NCI-H2029 (cell line): Measurements from ENCODE around the gene PTPRB.
A peak's percentile ranks its signal among the peaks of the same experiment; 100 is the strongest.

Experiments
- DNase-seq: peaks from one replicate; lab custom pipeline; 2025; lab: John Stamatoyannopoulos, UW

The PTPRB gene

DNA sequence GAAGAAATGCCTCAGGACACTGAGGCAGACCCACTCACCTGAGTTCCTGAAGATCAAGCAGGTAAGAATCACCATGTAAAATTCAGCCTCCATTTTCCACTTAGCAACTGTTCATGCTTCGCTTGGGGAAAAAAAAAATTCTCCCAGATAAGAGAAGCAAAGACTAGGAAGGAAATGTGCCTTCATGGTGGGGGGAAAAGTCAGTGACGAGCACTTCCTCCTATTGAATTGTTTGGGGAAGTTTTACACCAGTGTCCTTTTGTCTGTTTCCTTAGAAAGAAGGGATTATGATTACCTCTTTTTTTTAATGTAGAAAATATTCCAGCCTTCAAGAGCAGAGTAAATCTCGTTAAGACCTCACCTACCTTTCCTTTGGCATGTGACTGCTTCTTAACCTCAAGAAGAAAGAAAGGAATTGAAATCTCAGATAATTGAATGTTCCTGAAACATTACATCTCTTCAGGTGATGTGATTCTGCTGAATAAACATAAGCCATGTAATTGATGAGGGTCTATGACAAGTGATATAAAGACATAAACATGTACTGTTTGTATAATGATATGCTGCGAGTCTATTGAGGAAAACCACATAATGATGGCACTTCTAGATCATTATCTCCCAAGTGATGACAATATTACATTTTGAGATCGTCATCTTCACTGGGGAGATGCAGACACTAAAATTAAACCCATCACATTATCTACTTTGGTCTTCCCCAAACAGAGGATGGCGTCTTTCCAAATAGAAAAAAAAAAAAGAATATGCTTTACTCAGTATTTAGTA, at the start of gene PTPRB:
Gene PTPRB, minus strand, starts transcription at position 127 of the 783 bp plus-strand sequence. Its CDS starts 34 bp downstream, at position 93.
- peak; percentile 57 for DNase-seq

DNA sequence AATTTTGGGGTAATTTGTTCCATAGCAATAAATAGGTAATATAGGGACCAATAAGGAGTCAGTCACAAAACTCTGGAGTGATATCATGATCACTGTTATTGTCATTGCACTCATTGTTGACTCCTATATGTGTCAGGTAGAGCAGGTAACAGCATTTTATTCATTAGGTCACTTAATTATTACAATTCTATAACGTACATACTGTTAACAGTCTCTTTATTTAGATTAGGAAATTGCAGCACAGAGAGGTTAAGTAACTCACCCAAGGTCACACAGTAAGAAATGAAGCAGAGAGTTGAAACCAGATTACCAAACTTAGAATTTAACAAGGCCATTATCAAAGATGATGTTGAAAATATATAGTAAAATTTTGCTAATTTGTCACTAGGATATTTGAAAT, 49.7 kb upstream of the PTPRB start:
- no peak for DNase-seq

DNA sequence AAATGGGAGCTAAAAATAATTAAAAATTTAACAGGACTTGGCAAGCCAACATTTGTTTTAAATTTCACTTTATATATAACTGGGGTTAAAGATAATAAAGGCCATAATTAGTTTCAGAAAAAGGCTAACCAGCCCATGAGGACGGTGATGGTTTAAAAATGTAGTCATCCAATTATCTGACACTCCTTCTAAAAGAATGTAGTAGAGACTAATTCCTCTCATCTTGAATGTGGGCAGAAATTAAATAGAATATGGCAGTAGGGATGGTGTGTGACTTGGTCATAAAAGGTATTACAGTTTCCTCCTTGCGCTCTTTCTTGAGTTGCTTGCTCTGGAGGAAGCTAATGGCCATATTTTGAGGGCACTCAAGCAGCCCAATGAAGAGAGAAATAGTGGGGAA, 49.1 kb upstream of the PTPRB start:
- no peak for DNase-seq

DNA sequence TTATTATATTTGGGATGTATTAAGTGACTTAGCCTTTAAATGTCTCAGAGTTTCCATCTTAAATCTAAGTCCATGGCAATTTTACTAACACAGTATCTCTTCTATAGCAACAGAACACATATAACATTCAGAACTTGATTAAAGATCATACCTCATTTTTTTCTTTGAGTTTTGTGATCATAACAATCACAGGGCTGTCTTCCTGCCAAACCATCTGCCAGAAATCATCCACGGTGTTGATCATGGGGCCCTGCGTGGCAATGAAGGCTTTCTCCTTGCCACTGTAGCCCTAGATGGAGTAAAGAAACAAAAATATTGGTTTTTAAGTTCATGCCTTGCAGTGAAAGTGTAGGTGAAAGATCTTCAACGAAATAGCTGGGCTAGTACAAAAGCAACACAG, 46.7 kb upstream of the PTPRB start:
- no peak for DNase-seq

DNA sequence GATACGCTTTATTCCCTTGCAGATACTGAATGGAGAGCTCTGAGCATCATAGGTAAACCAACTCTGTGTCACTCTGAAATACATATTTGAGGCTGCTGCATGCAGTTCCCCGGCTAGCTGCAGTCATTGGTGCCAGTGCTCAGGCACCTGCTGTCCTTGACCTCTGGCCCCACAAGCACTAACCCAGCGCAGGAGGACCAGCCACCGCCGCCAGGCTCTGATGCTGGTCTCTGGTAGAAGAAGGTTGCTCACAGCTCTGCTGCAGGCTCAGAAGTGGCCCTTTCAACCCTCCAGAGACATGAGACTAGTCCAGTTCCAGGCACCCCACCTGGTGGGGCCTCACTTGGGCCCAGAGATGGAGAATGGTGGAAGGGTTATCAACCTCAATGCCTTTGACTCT, 34.5 kb upstream of the PTPRB start:
- no peak for DNase-seq

DNA sequence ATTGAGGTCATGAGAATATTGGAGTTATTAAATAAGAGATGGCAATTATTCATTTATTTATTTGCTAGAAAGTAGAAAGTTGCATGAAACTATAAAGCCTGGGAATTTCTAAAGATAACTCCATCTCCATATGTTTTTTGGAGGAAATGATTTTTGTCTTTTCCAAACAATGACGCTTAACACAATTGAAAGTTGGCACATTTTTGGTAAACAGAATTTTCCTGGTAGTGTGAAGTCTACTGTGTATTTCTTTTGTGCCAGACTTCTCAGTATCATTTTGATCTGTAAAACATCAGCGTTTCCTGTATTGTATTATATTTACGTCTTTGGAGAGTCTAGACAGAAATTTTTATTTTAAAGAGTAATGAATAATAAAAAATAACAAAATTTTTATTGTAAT, 33.7 kb upstream of the PTPRB start:
- no peak for DNase-seq

DNA sequence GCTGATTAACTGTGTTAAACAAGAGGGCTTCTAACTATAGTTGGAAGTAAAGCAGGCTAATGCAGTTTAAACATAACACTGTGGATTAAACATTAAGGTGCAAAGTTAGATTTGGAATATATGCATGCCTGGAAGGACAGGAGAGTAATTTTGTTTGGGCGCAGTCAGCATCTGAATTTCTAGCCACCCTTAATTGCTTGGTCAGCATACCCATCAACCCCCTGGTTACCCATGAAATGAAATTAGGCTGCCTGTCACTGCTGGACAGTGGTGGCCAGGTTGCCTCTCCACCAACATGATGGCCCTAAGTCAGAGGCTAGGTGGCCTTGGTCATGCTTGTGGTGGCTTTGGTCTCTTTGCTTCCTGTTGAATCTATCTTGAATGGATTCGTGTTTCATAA, 30.0 kb upstream of the PTPRB start:
- no peak for DNase-seq

DNA sequence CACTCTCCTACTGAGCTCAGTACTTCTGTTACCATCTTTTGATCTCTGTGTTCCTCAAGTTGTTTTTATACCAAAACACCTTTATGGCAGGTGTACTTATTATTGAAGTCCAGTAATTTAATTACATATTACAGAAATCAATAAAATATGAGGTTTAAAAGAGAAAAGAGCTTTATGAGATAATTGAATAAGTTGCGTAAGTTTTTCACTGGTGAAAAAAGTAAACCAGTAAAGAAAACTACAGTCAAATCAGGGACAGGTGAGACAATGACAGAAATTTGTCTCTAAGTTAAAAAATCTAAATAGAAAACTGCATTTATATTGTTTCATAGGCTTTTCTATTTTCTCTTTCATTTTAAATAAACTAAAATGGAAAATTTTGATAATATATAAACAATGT, 29.1 kb upstream of the PTPRB start:
- DNase-seq = no peak

DNA sequence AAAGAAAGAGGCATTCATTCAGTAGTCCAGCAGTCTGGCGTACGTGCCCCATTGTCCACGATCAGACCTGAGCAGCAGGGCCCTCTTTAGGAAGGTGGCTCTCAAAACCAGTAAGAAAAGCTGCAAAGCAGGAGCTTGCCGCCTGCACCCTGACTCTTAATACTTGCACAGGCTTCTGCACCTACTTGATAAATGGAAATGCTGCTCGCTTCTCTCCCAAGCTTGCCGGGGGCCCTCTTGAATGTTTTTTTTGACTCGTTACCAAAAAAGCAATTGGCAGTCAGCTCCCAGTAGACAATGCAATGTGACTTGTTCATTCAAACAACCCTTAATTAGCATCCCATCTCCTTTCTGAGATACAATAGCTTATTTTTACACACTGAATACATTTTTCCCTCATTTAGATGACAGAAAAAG, 27.2 kb upstream of the PTPRB start:
- no peak for DNase-seq

DNA sequence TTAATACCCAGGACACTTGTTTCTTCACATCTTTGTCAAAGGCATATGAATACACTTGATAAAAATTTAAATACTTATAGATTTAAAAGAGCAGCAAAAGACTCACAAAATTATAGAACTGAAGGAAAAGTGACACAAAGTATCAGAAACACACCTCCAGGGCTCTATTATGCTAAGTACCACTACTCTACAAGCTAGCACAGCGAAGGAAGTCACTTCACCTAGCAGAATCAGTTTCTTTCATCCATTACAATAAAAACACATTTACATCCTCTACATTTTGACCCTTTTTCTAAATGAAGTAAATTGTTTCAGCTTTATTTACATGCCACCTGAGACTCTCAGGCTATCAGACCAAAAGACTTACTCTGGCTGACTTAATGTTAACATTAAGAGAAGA, 26.6 kb upstream of the PTPRB start:
- DNase-seq = no peak

DNA sequence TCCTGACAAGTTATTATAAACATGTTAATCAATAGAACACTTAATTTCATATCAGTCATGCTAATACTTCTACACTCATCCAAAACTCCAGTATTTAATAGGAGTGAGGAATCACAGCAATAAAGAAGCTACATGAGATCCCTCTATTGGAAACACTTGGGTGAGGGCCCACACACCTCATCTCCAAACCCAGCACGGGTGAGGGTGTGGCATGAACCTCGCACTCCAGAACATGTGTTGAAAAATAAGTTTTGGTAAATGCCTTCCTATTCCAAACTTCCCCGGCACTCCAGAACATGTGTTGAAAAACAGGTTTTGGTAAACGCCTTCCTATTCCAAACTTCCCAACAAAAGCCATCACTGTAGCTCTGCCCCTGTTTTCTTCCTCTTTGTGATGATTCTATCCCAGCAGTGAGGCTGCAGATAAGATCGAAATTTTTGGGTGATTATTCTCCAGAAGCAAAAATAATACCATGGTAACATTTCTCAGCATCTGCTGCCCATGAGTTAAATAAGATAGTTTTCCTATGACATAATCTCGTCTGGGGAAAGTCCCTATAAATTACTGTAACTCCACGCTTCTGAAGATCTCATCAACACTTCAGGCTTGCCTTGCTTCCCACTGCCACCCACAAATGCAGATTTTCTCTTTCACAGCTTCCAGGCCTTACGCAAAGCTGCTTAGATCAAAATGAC, 24.4 kb upstream of the PTPRB start:
- DNase-seq = no peak

DNA sequence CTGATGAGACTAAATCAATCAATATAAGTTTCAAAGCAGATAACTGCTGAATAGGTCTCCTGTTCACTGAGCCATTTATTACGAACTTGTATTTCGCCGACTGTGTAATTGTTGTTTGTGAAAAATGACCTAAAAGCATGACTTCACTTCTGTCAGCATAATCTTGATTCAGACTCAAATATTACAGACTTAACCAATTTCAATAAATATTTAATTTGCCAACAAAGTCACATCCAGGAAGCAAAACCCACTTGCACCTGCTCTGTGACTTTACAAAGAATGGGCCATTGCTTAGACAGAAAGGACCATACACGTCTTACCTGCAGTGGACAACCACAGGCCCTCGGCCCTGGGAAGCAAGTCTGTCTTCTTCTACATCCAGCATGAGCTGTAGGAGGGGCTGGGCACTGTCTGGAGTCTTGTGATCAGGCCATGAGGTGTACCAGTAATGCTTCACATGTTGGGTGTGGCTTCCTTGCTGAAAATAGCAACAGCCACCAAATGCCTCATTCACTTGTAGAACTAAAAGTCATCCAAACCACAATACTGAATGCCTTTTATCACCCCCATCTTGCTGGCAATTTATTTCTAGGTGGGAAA, 23.5 kb upstream of the PTPRB start:
- no peak for DNase-seq

DNA sequence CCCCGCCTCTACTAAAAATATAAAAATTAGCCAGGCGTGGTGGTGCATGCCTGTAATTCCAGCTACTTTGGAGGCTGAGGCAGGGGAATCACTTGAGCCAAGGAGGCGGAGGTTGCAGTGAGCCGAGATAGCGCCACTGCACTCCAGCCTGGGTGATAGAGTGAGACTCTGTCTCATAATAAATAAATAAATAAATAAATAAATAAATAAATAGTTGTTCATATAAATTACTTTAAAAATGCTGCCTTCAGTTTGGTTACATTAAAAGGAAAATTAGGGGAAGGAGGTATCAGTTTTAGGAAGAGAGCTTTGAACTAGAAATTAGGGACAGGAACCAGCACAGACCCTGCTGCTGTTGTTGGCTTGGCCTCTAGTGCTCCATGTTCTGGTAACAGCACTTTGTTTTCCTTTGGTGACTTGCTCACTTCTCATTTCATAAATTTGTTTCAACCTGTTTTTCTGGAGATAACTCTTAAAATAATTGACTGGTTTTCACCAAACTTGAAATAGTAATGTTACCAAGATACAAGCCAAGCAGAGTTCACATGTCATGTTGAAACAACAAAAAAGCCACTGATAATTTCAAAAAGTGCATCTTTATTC, 22.9 kb upstream of the PTPRB start:
- no peak for DNase-seq

DNA sequence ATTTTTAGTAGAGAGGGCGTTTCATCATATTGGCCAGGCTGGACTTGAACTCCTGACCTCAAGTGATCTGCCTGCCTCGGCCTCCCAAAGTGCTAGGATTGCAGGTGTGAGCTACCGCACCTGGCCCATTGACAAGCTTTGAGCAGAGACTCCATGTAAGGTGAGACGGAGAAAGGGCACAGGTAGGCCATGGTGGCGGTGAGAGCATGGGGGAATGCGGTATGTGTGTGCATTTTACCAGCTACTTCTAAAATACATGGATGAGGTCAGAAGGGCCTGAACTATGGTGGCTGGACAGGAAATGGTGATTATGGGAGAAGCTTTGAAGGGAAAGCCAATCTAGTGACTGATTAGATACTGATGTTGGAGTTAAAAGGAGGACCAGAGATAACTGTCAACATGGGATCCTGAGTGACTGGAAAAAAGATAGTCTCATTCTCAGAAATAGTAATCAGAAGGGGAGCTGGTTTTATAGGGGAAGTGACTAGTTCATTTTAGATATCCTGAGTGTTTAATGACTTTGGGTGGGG, 21.9 kb upstream of the PTPRB start:
- DNase-seq = no peak

DNA sequence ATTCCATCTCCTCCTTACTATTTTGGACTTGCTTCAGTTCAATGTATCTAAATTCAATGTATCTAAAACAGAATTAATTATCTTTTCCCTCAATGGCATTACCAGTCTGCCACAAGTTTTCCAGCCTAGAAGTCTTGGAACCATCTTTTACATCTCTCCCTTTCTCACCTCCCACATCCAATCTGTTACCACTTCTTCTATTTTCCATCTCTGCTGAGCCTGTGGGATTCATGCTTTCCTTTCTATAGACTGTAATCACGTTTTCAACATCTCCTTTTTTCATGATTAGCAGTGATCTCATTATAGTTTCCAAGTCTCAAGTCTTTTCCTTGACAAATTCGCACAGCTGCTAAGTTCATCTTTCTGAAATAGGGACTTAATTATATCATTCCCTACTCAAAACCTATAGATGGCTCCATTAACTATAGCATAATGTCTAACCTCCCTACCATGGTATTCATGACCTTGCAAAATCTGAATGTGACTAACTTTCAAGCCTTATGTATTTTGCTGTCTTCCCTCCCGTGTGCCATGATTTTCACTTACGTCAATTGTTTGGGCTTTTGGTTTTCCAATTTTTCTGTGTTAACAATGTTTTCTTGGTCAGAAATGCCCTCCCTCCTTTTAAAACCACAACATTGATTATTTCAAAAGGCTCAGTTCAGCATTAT, 20.5 kb upstream of the PTPRB start:
- no peak for DNase-seq

DNA sequence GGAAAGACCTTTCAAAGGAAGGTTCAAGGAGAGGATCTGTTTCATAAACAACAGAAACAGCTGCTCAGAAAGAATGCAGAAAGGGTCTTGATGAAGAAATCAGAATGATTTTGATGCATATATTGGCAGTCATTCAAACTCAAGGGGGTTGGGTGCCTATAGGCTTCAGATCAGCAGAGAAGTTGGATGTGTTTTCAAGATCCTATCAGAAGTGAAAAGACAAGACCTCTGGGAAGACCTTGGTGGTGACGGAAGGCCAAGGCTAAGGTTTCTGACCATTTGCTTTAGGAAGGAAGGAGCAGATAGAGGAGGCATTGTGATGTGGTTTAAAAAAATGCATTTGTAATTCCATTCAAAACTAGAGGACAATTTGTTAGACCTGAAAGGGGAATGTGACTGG, 15.2 kb upstream of the PTPRB start:
- DNase-seq = no peak

DNA sequence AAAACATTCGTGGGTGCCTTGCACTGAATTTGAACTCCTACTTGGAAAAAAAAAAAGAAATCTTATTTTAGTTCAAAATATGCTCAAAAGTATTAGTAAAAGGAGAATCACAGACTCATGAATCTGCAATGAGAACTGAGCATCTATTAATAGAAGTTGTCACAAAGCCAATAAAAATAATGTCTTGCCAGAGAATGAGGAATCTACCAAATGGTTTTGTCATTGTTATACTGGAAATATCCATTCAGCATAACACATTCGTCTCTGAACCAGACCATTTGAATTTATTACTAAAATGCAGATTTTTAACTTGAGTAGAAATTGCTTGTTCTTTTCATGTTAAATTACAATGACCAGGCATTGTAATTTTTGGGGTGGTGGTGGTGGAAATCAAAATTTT, 11.6 kb upstream of the PTPRB start:
- no peak for DNase-seq

DNA sequence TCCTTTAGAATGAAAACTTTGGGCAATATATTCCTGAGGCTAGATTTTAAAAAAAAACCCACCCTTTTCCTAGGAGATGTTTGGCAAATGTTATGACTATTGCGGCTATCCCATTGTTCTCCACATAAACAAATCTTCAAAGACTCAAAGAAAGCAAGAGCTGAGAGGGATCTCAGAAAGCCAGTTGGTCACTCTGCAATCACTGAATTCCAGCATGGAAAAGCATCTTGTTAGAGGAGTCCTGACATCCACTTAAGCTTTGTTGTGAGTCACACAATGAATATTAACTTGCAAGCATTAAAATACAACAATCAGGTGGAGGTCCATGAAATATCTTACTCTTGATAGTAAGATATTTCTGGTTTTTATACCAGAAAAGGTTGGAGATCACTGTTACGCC, 11.0 kb upstream of the PTPRB start:
- no peak for DNase-seq

DNA sequence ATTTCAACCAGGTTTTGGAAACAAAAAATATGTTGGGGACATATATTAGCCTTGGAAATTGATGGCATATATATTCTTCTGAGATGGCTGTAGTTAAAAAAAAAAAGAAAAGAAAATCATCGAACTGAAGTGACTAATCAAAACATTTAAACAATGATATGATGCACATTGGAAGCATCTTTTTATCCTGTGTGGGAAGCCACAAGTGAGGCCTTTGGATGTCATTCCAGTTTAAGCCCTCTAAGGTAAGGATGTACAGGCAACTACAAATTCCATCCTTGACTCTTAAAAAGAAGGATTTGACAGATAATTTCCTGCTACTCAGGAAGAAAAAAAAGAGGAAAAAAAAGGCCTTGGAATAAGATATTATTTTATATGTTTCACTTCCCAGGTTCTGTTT, 9.6 kb upstream of the PTPRB start:
- DNase-seq = no peak

DNA sequence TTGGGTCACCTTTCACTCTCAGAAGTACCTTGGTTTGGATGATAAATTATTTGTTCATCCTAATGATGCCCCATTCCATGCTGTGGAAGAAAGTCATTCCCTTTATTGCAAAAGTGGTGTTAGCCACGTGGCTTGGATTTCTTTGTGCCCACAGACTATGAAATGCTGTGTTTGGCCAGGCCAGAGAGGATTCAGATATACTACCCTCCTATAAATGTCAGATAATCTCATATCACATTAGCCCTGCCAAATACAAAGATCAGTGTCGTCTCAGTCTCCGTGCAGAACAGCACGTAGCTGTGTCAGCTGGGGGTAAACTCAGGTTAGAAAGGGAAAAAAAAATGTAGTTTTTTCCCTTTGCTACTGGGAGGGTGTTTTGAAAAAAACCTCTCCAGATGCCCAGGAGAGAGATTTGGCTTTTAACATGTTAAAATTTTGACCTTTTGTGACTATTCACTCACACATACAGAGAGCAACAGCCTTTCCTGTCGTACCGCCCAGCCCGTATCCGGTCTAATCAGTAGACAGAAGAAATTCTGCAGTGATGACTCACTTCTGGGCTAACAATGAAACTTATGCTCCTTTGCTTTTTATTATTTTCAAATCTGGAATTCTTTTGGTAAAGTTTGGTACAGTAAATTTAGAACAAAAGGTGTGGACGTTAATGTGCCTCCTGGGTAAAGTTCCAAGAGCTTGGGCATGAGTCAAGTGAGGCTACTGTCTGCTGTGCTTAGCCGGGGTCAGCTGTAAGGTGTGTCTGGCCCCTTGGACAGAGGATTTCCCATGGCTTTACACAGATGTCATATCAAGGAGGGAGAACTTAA, 8.5 kb upstream of the PTPRB start:
- no peak for DNase-seq

DNA sequence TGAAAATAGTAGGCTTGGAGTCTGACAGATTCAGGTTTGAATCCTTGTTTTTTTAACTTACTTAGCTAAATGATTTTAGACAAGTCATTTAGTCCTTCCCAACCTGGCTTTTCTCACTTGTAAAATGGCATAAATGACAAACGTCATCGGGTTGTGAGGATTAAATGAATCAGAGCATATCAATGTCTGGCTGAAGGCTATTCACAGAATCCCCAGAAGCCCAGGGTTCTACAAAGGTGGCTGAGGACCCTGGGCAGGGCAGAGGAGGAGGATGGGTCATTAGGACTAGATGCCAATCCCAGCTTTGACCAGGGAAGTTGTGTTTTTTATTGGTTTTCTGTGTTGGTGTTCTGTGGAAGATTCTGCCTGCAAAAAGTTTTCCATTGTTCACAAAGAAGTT, 7.6 kb upstream of the PTPRB start:
- DNase-seq = no peak
